H1 (cell line): ENCODE measurements around the gene SLFN13. TPM values are rescaled to one million over a fixed set of nuclear protein-coding genes. Genes with fewer than 3 reads are reported as not detected.

Source experiments
- CTCF ChIA-PET: fragments of 300-600 bp; sonication (Branson Sonifier 250); formaldehyde crosslinking; loops from one replicate; lab custom pipeline; 2021; ENCODE audit not compliant: partially characterized antibody; lab: Charles Lee
- POLR2A ChIA-PET: fragments of 300-600 bp; sonication (Branson Sonifier 250); formaldehyde crosslinking; loops from one replicate; lab custom pipeline; 2021; ENCODE audit warnings: inconsistent platforms; ENCODE audit not compliant: partially characterized antibody; lab: Charles Lee
- DNase-seq, 2 experiments: peaks; one replicate each; pipeline versions ENCODE4 v3.0.0 to v3.0.0-alpha.2; 2010 to 2022; ENCODE audit warnings: low spot score in 2 of 2, low read depth in 1 of 2, mixed read lengths in 1 of 2
- FAIRE-seq: peaks from 2 replicates; lab custom pipeline; 2011; peaks lifted over from hg19 to GRCh38; lab: Jason Lieb, UNC
- H2AFZ ChIP-seq: 2 replicates; pipeline ENCODE4 v1.8.1; 2012; ENCODE audit warnings: low read length, inconsistent platforms
- H2AK5ac ChIP-seq: 2 replicates; pipeline ENCODE4 v1.6.1; 2013; ENCODE audit warnings: low read depth, low read length
- H2BK120ac ChIP-seq: replicated peaks from 2 replicates; pipeline ENCODE3; 2013; ENCODE audit warnings: low read depth, low read length, inconsistent platforms
- H2BK12ac ChIP-seq: 2 replicates; pipeline ENCODE4 v1.6.1; 2013; ENCODE audit warnings: low read depth, low read length
- H2BK15ac ChIP-seq: 2 replicates; pipeline ENCODE4 v1.6.1; 2013; ENCODE audit warnings: low read length
- H2BK20ac ChIP-seq: 2 replicates; pipeline ENCODE4 v1.6.1; 2013; ENCODE audit warnings: low read length
- H2BK5ac ChIP-seq: 2 replicates; pipeline ENCODE4 v1.6.1; 2013; ENCODE audit warnings: low read depth, low read length
- H3K14ac ChIP-seq: 2 replicates; pipeline ENCODE4 v1.6.1; 2013; ENCODE audit warnings: inconsistent platforms; ENCODE audit not compliant: insufficient read length
- H3K18ac ChIP-seq: 2 replicates; pipeline ENCODE4 v1.6.1; 2013; ENCODE audit warnings: low read length; ENCODE audit errors: extremely low read depth
- H3K23ac ChIP-seq: 2 replicates; pipeline ENCODE4 v1.6.1; 2013; ENCODE audit warnings: inconsistent platforms; ENCODE audit not compliant: insufficient read length
- H3K23me2 ChIP-seq: 2 replicates; pipeline ENCODE4 v1.6.1; 2013; ENCODE audit warnings: low read depth, low read length
- H3K27ac ChIP-seq: 2 replicates; pipeline ENCODE4 v1.6.1; 2011; ENCODE audit warnings: low read depth, low read length, inconsistent platforms
- H3K27me3 ChIP-seq, 4 experiments: replicated peaks in 1 of 4; 1 replicate in 1 of 4; 2 replicates in 3 of 4; pipeline versions ENCODE4 v1.6.1 to v1.8.1; 2011 to 2013; ENCODE audit warnings: low read length in 3 of 4, mild to moderate bottlenecking in 3 of 4, inconsistent platforms in 2 of 4, mixed read lengths in 2 of 4, moderate library complexity in 1 of 4; ENCODE audit not compliant: control insufficient read depth in 3 of 4, insufficient read depth in 3 of 4; ENCODE audit errors: extremely low read depth in 1 of 4
- H3K36me3 ChIP-seq, 4 experiments: 2 replicates each; pipeline versions ENCODE4 v1.6.1 to v1.8.1; 2011 to 2013; ENCODE audit warnings: mild to moderate bottlenecking in 4 of 4, low read length in 3 of 4, moderate library complexity in 2 of 4, control low read depth in 1 of 4, inconsistent platforms in 1 of 4; ENCODE audit not compliant: insufficient read depth in 4 of 4, control insufficient read depth in 2 of 4
- H3K4ac ChIP-seq: replicated peaks from 2 replicates; pipeline ENCODE3; 2013; ENCODE audit warnings: low read length, low read depth, mixed read lengths, inconsistent platforms; ENCODE audit not compliant: insufficient read length
- H3K4me1 ChIP-seq, 4 experiments: replicated peaks in 1 of 4; 1 replicate in 1 of 4; 2 replicates in 3 of 4; pipeline versions ENCODE4 v1.6.1 to v1.8.1; 2011 to 2013; ENCODE audit warnings: low read length in 3 of 4, inconsistent platforms in 2 of 4, mixed read lengths in 1 of 4; ENCODE audit not compliant: insufficient read depth in 4 of 4, control insufficient read depth in 3 of 4
- H3K4me2 ChIP-seq, 2 experiments: 2 replicates each; pipeline versions ENCODE4 v1.6.1 to v1.8.1; 2011 to 2013; ENCODE audit warnings: low read depth in 2 of 2, low read length in 2 of 2, control low read depth in 1 of 2, inconsistent platforms in 1 of 2, mild to moderate bottlenecking in 1 of 2; ENCODE audit not compliant: insufficient read depth in 1 of 2
- H3K4me3 ChIP-seq, 4 experiments: fragments of 200-600, 300-600 bp in 1 of 4; sonication (generic), shearing (Covaris generic), sonication (Bioruptor Twin) in 1 of 4; 2 replicates each; pipeline versions ENCODE4 v1.5.1 to v1.8.1; 2011 to 2016; ENCODE audit warnings: low read length in 4 of 4, low read depth in 3 of 4, control low read depth in 2 of 4, inconsistent platforms in 2 of 4, mild to moderate bottlenecking in 2 of 4, mixed read lengths in 1 of 4, moderate library complexity in 1 of 4; ENCODE audit not compliant: insufficient read depth in 2 of 4; ENCODE audit errors: extremely low read depth in 1 of 4
- H3K56ac ChIP-seq: replicated peaks from 2 replicates; pipeline ENCODE3; 2013; ENCODE audit warnings: low read depth, mild to moderate bottlenecking, mixed read lengths, low read length, inconsistent platforms; ENCODE audit not compliant: insufficient read length
- H3K79me1 ChIP-seq: 2 replicates; pipeline ENCODE4 v1.6.1; 2013; ENCODE audit warnings: low read depth, low read length, control low read depth
- H3K79me2 ChIP-seq, 2 experiments: 2 replicates each; pipeline versions ENCODE4 v1.6.1 to v1.8.1; 2012 to 2013; ENCODE audit warnings: low read length in 2 of 2, mild to moderate bottlenecking in 2 of 2, inconsistent platforms in 1 of 2; ENCODE audit not compliant: insufficient read depth in 2 of 2, control insufficient read depth in 1 of 2
- H3K9ac ChIP-seq, 4 experiments: replicated peaks in 1 of 4; 1 replicate in 1 of 4; 2 replicates in 3 of 4; pipeline versions ENCODE4 v1.6.1 to v1.8.1; 2011 to 2013; ENCODE audit warnings: low read depth in 3 of 4, low read length in 3 of 4, control low read depth in 2 of 4, mild to moderate bottlenecking in 2 of 4, moderate library complexity in 2 of 4, inconsistent platforms in 1 of 4; ENCODE audit errors: extremely low read depth in 1 of 4
- H3K9me3 ChIP-seq, 2 experiments: 2 replicates each; pipeline versions ENCODE4 v1.6.1 to v1.8.1; 2012 to 2013; ENCODE audit warnings: mild to moderate bottlenecking in 2 of 2, moderate library complexity in 2 of 2, control low read depth in 1 of 2, inconsistent platforms in 1 of 2, low read depth in 1 of 2, low read length in 1 of 2, mixed read lengths in 1 of 2; ENCODE audit not compliant: insufficient read depth in 2 of 2
- H4K20me1 ChIP-seq, 2 experiments: replicated peaks in 1 of 2; 2 replicates each; pipeline versions ENCODE3 to v1.8.1; 2011 to 2013; ENCODE audit warnings: inconsistent platforms in 2 of 2, low read length in 2 of 2, mild to moderate bottlenecking in 1 of 2; ENCODE audit not compliant: insufficient read depth in 2 of 2, control insufficient read depth in 1 of 2
- H4K5ac ChIP-seq: 2 replicates; pipeline ENCODE4 v1.6.1; 2013; ENCODE audit warnings: low read length, low read depth, mixed read lengths, inconsistent platforms; ENCODE audit not compliant: insufficient read length
- H4K8ac ChIP-seq: 2 replicates; pipeline ENCODE4 v1.8.0; 2013; ENCODE audit warnings: mild to moderate bottlenecking, moderate library complexity, low read length, inconsistent platforms; ENCODE audit not compliant: insufficient read depth; ENCODE audit errors: extremely low read depth
- H4K91ac ChIP-seq: replicated peaks from 2 replicates; pipeline ENCODE3; 2013; ENCODE audit warnings: low read length, mixed read lengths, inconsistent platforms; ENCODE audit not compliant: insufficient read length
- CREB1 ChIP-seq: IDR thresholded peaks from 2 replicates; pipeline ENCODE4 v1.6.1; 2012; ENCODE audit warnings: inconsistent platforms
- CTBP2 ChIP-seq: IDR thresholded peaks from 2 replicates; pipeline ENCODE4 v1.7.0; 2011; ENCODE audit warnings: borderline replicate concordance, mild to moderate bottlenecking, moderate library complexity, mixed read lengths, low read length; ENCODE audit not compliant: insufficient read depth, insufficient read length
- EP300 ChIP-seq, 2 experiments: IDR thresholded peaks; 1 replicate in 1 of 2; 2 replicates in 1 of 2; pipeline ENCODE4 v1.6.1; 2011 to 2012; ENCODE audit warnings: low read depth in 2 of 2, low read length in 2 of 2, mild to moderate bottlenecking in 2 of 2, borderline replicate concordance in 1 of 2, inconsistent platforms in 1 of 2, moderate library complexity in 1 of 2
- EZH2 ChIP-seq: fragments of 200-600 bp; sonication (generic); IDR thresholded peaks from 2 replicates; pipeline ENCODE4 v1.7.1; 2012; ENCODE audit warnings: low read depth, mild to moderate bottlenecking, moderate library complexity, low read length, inconsistent platforms; ENCODE audit not compliant: severe bottlenecking
- NANOG ChIP-seq: IDR thresholded peaks from 2 replicates; pipeline ENCODE4 v1.6.1; 2011; ENCODE audit warnings: low read length, low read depth, mild to moderate bottlenecking, inconsistent platforms; ENCODE audit not compliant: insufficient read depth, poor library complexity, severe bottlenecking
- POLR2A ChIP-seq, 2 experiments: IDR thresholded peaks; 1 replicate in 1 of 2; 2 replicates in 1 of 2; pipeline ENCODE4 v1.6.1; 2011; ENCODE audit warnings: low read depth in 2 of 2, low read length in 2 of 2, mild to moderate bottlenecking in 2 of 2; ENCODE audit errors: control extremely low read depth in 1 of 2
- POLR2AphosphoS5 ChIP-seq: IDR thresholded peaks from 2 replicates; pipeline ENCODE4 v1.6.1; 2011; ENCODE audit warnings: low read depth, low read length
- RBBP5 ChIP-seq: IDR thresholded peaks from 2 replicates; pipeline ENCODE4 v1.7.1; 2012; ENCODE audit warnings: low read depth, mild to moderate bottlenecking, inconsistent platforms, low read length, moderate library complexity, borderline replicate concordance
- SRF ChIP-seq: IDR thresholded peaks from 2 replicates; pipeline ENCODE4 v1.6.1; 2011; ENCODE audit warnings: mild to moderate bottlenecking, low read depth, low read length, moderate library complexity
- TCF12 ChIP-seq: IDR thresholded peaks from 2 replicates; pipeline ENCODE4 v1.6.1; 2011; ENCODE audit warnings: low read depth, mild to moderate bottlenecking, low read length
- TEAD4 ChIP-seq: IDR thresholded peaks from 2 replicates; pipeline ENCODE4 v1.6.1; 2012; ENCODE audit warnings: low read depth, low read length, inconsistent platforms, mixed read lengths
- WGBS, 2 experiments: shearing (Covaris generic) in 1 of 2; methylation state at CpG; one replicate each; pipeline versions ENCODE4 v1.1.6 to v1.1.7; 2013 to 2015; ENCODE audit warnings: low lambda C conversion rate in 2 of 2, mixed read lengths in 2 of 2, inconsistent platforms in 1 of 2, low coverage in 1 of 2, missing lambda C conversion rate in 1 of 2; ENCODE audit not compliant: insufficient replicate concordance in 2 of 2, insufficient coverage in 1 of 2, insufficient read length in 1 of 2; ENCODE audit errors: extremely low coverage in 1 of 2, missing lambda C conversion rate in 1 of 2; 5-methylcytosine and 5-hydroxymethylcytosine counted together
- polyA plus RNA-seq, 7 experiments: library from polyadenylated mRNA; depleted of rRNA in 3 of 7; stranded (reverse) in 5 of 7; unstranded in 2 of 7; fragments of >200 nt in 5 of 7; fragments of 200-250 nt in 2 of 7; gene quantifications; 1 replicate in 5 of 7; 2 replicates in 1 of 7; 4 replicates in 1 of 7; pipeline versions ENCODE4 v1.2.1 to v1.2.3, GENCODE V29; 2011 to 2013; ENCODE audit warnings: missing spikeins in 2 of 7, mixed read lengths in 2 of 7
- total RNA-seq: library from RNA; stranded (reverse); fragmentation: NEBNext Ultra II Directional; extraction: Animal tissue kit (Norgen Biotek cat#: 25700); gene quantifications from 2 replicates; pipeline ENCODE4 v1.2.1, GENCODE V29; 2021

Gene SLFN13
- total and polyA plus RNA-seq, 2 of the 8 experiments (the other 6 are each of a cell fraction or from before 2014, with no cell fraction given): 15.7 to 27.5 TPM

- Histone ChIP-seq H2BK15ac (no peak overlapping the region), H3K9ac (no peak overlapping the region), H4K20me1 (no peaks in the 10 kb centered on the region), H4K5ac (no peak overlapping the region), H3K23ac (no peak overlapping the region), H2BK12ac (no peak overlapping the region), H2BK5ac (no peak overlapping the region), H3K4me2 (no peak overlapping the region), H3K4me1 (no peaks in the 10 kb centered on the region), H2AK5ac (no peak overlapping the region), H3K36me3 (no peaks in the 10 kb centered on the region), H2AFZ (no peak overlapping the region), H3K56ac (no peak overlapping the region), H2BK120ac (no peak overlapping the region), H3K14ac (no peak overlapping the region), H3K18ac (no peak overlapping the region), H4K8ac (no peak overlapping the region), H3K9me3 (peaks cover 5 to 6% of the 10 kb centered on the region in 2 experiments; a peak in 2 of 4 replicates), H2BK20ac (no peak overlapping the region), H3K79me1 (no peaks in the 10 kb centered on the region), H3K79me2 (no peaks in the 10 kb centered on the region), H4K91ac (no peak overlapping the region), H3K27me3 (no peaks in the 10 kb centered on the region), H3K23me2 (no peaks in the 10 kb centered on the region), H3K27ac (no peak overlapping the region), H3K4me3 (no peak overlapping the region), H3K4ac (no peak overlapping the region)
- TF ChIP-seq RBBP5 (no peak), POLR2A (IDR thresholded peaks at IDR 0.05; ENCODE audit: control extremely low read depth in 1 of 2, low read depth in 2 of 2, low read length in 2 of 2) (no peak), POLR2AphosphoS5 (no peak), TEAD4 (no peak), CREB1 (no peak), EP300 (IDR thresholded peaks at IDR 0.05; ENCODE audit: borderline replicate concordance in 1 of 2, low read depth in 2 of 2, low read length in 2 of 2) (no peak), SRF (no peak), CTBP2 (no peak), NANOG (no peak), EZH2 (no peak), TCF12 (no peak)
- FAIRE-seq (no peak), DNase-seq (no peak)
- 91% methylated on average over 2 of the region's 2 CpGs; no CpG with 5 or more reads in 1 of the 2 experiments for WGBS, 2 experiments
- ChIA-PET CTCF (no interaction called here), POLR2A (interaction anchor here (1.4 kb wide), 1 partner anchor 43 kb away, joined by 3 read pairs; no protein-coding TSS in a partner anchor)
Measured at GRCh38 chr17:35390156-35390555, 58.4 kb downstream of the SLFN13 start.
